ENCODE data around the gene CYGB.
"Not testable (repeated sequence)": the region's sequence is repeated elsewhere in the genome, so short reads cannot be mapped to it uniquely, and the experiment has no call there.

CYGB gene

GRCh38 chr17:76515274-76515949 lies 22.1 kb downstream of the CYGB start:
- Mint-ChIP-seq H3K36me3 (ENCODE audit: low read depth) (no peaks in the 10 kb centered on the region), H3K4me1 (ENCODE audit: low read depth) (peaks cover 58% of the 10 kb centered on the region), H3K9me3 (no peaks in the 10 kb centered on the region), H3K27me3 (ENCODE audit: low read depth) (no peaks in the 10 kb centered on the region), H3K4me3 (peak overlapping the region; percentile 66), H3K27ac (peak overlapping the region; percentile 99)

GRCh38 chr17:76514355-76514754 lies 23.2 kb downstream of the CYGB start:
- H3K27me3 Mint-ChIP-seq (ENCODE audit: low read depth); H3K36me3 Mint-ChIP-seq (ENCODE audit: low read depth); H3K9me3 Mint-ChIP-seq: not testable (repeated sequence)
- Mint-ChIP-seq H3K27ac (peak overlapping the region; percentile 99), H3K4me3 (peak overlapping the region; percentile 45), H3K4me1 (ENCODE audit: low read depth) (peaks cover 56% of the 10 kb centered on the region)

- no peaks in the 10 kb centered on the region for H3K36me3 Mint-ChIP-seq (ENCODE audit: low read depth)
- peaks cover 51% of the 10 kb centered on the region for H3K4me1 Mint-ChIP-seq (ENCODE audit: low read depth)
- peak overlapping the region; percentile 81 for H3K27ac Mint-ChIP-seq
- peak overlapping the region; percentile 40 for H3K4me3 Mint-ChIP-seq
- peaks cover 5% of the 10 kb centered on the region for H3K27me3 Mint-ChIP-seq (ENCODE audit: low read depth)
- H3K9me3 Mint-ChIP-seq = no peaks in the 10 kb centered on the region
Observed at GRCh38 chr17:76513306-76513692, 24.2 kb downstream of the CYGB start.

- Mint-ChIP-seq H3K4me3 (peak overlapping the region; percentile 40), H3K9me3 (no peaks in the 10 kb centered on the region), H3K27ac (peak overlapping the region; percentile 81), H3K27me3 (ENCODE audit: low read depth) (peaks cover 8% of the 10 kb centered on the region), H3K4me1 (ENCODE audit: low read depth) (peaks cover 50% of the 10 kb centered on the region), H3K36me3 (ENCODE audit: low read depth) (no peaks in the 10 kb centered on the region)
Observed at GRCh38 chr17:76512366-76513305, 24.9 kb downstream of the CYGB start.

- H3K4me1 Mint-ChIP-seq (ENCODE audit: low read depth) = peaks cover 54% of the 10 kb centered on the region
- H3K36me3 Mint-ChIP-seq (ENCODE audit: low read depth) = no peaks in the 10 kb centered on the region
- H3K9me3 Mint-ChIP-seq = no peaks in the 10 kb centered on the region
- H3K4me3 Mint-ChIP-seq = no peak overlapping the region
- peak overlapping the region; percentile 70 for H3K27ac Mint-ChIP-seq
- H3K27me3 Mint-ChIP-seq (ENCODE audit: low read depth) = peaks cover 9% of the 10 kb centered on the region
Observed at GRCh38 chr17:76511668-76512365, 25.7 kb downstream of the CYGB start.

GRCh38 chr17:76510831-76511244 lies 26.7 kb downstream of the CYGB start:
- Mint-ChIP-seq H3K4me1 (ENCODE audit: low read depth) (peaks cover 56% of the 10 kb centered on the region), H3K27ac (peak overlapping the region; percentile 35), H3K9me3 (no peaks in the 10 kb centered on the region), H3K36me3 (ENCODE audit: low read depth) (no peaks in the 10 kb centered on the region), H3K27me3 (ENCODE audit: low read depth) (peaks cover 9% of the 10 kb centered on the region), H3K4me3 (no peak overlapping the region)

- Mint-ChIP-seq H3K4me1 (ENCODE audit: low read depth) (peaks cover 39% of the 10 kb centered on the region), H3K27ac (peak overlapping the region; percentile 0)
- H3K4me3 Mint-ChIP-seq; H3K27me3 Mint-ChIP-seq (ENCODE audit: low read depth); H3K9me3 Mint-ChIP-seq; H3K36me3 Mint-ChIP-seq (ENCODE audit: low read depth): not testable (repeated sequence)
Observed at GRCh38 chr17:76508472-76509063, 28.9 kb downstream of the CYGB start.

- no peak overlapping the region for H3K4me3 Mint-ChIP-seq
- H3K27me3 Mint-ChIP-seq (ENCODE audit: low read depth) = peaks cover 9% of the 10 kb centered on the region
- no peaks in the 10 kb centered on the region for H3K36me3 Mint-ChIP-seq (ENCODE audit: low read depth)
- peaks cover 37% of the 10 kb centered on the region for H3K4me1 Mint-ChIP-seq (ENCODE audit: low read depth)
- H3K27ac Mint-ChIP-seq = no peak overlapping the region
- no peaks in the 10 kb centered on the region for H3K9me3 Mint-ChIP-seq
Observed at GRCh38 chr17:76506408-76507345, 30.8 kb downstream of the CYGB start.

- H3K4me1 Mint-ChIP-seq (ENCODE audit: low read depth) = peaks cover 39% of the 10 kb centered on the region
- H3K4me3 Mint-ChIP-seq = no peak overlapping the region
- H3K36me3 Mint-ChIP-seq (ENCODE audit: low read depth) = peaks cover 2% of the 10 kb centered on the region
- no peaks in the 10 kb centered on the region for H3K9me3 Mint-ChIP-seq
- H3K27me3 Mint-ChIP-seq (ENCODE audit: low read depth) = peaks cover 9% of the 10 kb centered on the region
- H3K27ac Mint-ChIP-seq = no peak overlapping the region
Observed at GRCh38 chr17:76504117-76504516, 33.4 kb downstream of the CYGB start.

GRCh38 chr17:76502341-76503211 lies 34.9 kb downstream of the CYGB start:
- Mint-ChIP-seq H3K27ac (peak overlapping the region; percentile 19), H3K4me1 (ENCODE audit: low read depth) (peaks cover 40% of the 10 kb centered on the region), H3K9me3 (no peaks in the 10 kb centered on the region), H3K27me3 (ENCODE audit: low read depth) (peaks cover under 1% of the 10 kb centered on the region), H3K4me3 (no peak overlapping the region), H3K36me3 (ENCODE audit: low read depth) (peaks cover 2% of the 10 kb centered on the region)

GRCh38 chr17:76501827-76502307 lies 35.6 kb downstream of the CYGB start:
- H3K4me1 Mint-ChIP-seq (ENCODE audit: low read depth) = peaks cover 43% of the 10 kb centered on the region
- peak overlapping the region; percentile 97 for H3K27ac Mint-ChIP-seq
- peak overlapping the region; percentile 70 for H3K4me3 Mint-ChIP-seq
- peaks cover 4% of the 10 kb centered on the region for H3K36me3 Mint-ChIP-seq (ENCODE audit: low read depth)
- H3K27me3 Mint-ChIP-seq (ENCODE audit: low read depth) = no peaks in the 10 kb centered on the region
- H3K9me3 Mint-ChIP-seq = no peaks in the 10 kb centered on the region

- Mint-ChIP-seq H3K36me3 (ENCODE audit: low read depth) (peaks cover 4% of the 10 kb centered on the region), H3K4me3 (peak within 1 kb of the TSS; percentile 91), H3K27me3 (ENCODE audit: low read depth) (no peaks in the 10 kb centered on the region), H3K4me1 (ENCODE audit: low read depth) (peaks cover 46% of the 10 kb centered on the region), H3K9me3 (no peaks in the 10 kb centered on the region), H3K27ac (peak within 1 kb of the TSS; percentile 97)
Observed at GRCh38 chr17:76501018-76501826, 36.3 kb downstream of the CYGB start, which contains the start of gene RHBDF2. RHBDF2 (minus strand) TSS chr17:76501423; CDS start chr17:76481524, 19,899 bp downstream.
